22Rv1 (cell line): Measurements from ENCODE around the gene E2F7.

Source experiments
- H3K27ac ChIP-seq: fragments of 450-650 bp; 2 replicates; pipeline ENCODE4 v1.5.1; 2017
- CTCF ChIP-seq: fragments of 450-650 bp; IDR thresholded peaks from 2 replicates; pipeline ENCODE4 v1.5.1; 2017; ENCODE audit warnings: mild to moderate bottlenecking
- ZFX ChIP-seq: fragments of 450-650 bp; IDR thresholded peaks from 2 replicates; pipeline ENCODE4 v1.6.1; 2017; ENCODE audit warnings: antibody characterized with exemption, borderline replicate concordance

E2F7 gene

GRCh38 chr12:77032406-77032805, 33.0 kb downstream of the E2F7 start:
- TF ChIP-seq ZFX = no peak
- TF ChIP-seq CTCF = no peak
- H3K27ac ChIP-seq = no peak overlapping the region

GRCh38 chr12:77031745-77032144, 33.6 kb downstream of the E2F7 start:
- TF ChIP-seq ZFX (no peak), CTCF (no peak)

GRCh38 chr12:77025782-77026314, 39.5 kb downstream of the E2F7 start:
- no peak for TF ChIP-seq CTCF
- no peak for TF ChIP-seq ZFX
- no peak overlapping the region for H3K27ac ChIP-seq

More at GRCh38 chr12:77031745-77032144, 33.6 kb downstream of the E2F7 start:
- H3K27ac ChIP-seq = no peak overlapping the region

- H3K27ac ChIP-seq = no peak overlapping the region
- no peak for TF ChIP-seq CTCF
- TF ChIP-seq ZFX = no peak
Measured at GRCh38 chr12:77023501-77023900, 41.9 kb downstream of the E2F7 start.

- TF ChIP-seq ZFX (no peak), CTCF (no peak)
- H3K27ac ChIP-seq = no peak overlapping the region
Measured at GRCh38 chr12:77019920-77020319, 45.4 kb downstream of the E2F7 start.

- no peak overlapping the region for H3K27ac ChIP-seq
Measured at GRCh38 chr12:77016606-77017005, 48.8 kb downstream of the E2F7 start.

GRCh38 chr12:77013091-77013490, 52.3 kb downstream of the E2F7 start:
- H3K27ac ChIP-seq = no peak overlapping the region
- no peak for TF ChIP-seq CTCF
- TF ChIP-seq ZFX = no peak

More at GRCh38 chr12:77016606-77017005, 48.8 kb downstream of the E2F7 start:
- TF ChIP-seq CTCF (no peak), ZFX (no peak)
